HG03159 (cell line): ENCODE results near the gene IMMT.

Experiments
- ATAC-seq: cut with Tn5 transposase; IDR thresholded peaks from one replicate; pipeline ENCODE4 v1.9.1; 2021; ENCODE audit warnings: mild to moderate bottlenecking, moderate library complexity; ENCODE audit not compliant: unreplicated experiment

The IMMT gene

GRCh38 chr2:86143926-86144685, 51.2 kb downstream of the IMMT start:
- ATAC-seq = no peak

GRCh38 chr2:86143307-86143706, 52.0 kb downstream of the IMMT start:
- no peak for ATAC-seq

DNA sequence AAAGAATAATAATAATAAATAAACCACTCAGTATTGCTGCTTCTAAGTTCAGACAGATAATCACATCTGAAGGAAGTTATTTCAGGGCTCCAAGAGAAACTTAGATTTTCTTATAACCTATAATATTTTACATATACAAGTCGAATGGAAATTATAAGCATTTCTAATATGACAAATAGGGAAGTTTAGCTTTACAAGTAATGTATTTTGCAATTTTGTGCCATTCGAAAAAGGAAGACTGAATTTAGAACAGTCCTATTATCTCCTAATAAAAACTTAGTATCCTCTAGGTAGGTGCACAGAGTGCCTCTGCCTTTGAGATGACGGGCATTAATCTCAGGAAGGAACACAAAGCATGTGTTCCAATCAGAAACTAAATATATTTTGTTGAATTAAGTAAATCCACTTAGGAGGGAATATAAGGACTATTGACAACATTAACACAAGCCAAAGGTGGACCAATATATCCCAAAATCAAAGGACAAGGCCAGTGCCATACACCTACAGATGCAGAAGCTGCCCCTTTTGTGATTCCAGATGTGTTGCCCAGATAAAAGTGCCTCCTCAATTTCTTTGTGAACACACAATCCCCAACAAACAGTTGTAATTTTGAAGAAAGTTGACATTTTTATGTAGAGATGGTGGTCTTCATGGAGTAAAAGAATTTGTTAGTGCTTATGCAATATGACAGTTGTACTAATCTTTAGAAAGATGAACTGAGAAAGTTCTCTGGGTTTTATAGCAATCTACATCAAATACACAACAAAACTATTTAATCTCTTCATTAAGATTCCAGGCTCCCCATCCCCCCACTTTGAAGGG, 52.6 kb downstream of the IMMT start:
- ATAC-seq = no peak

- no peak for ATAC-seq
Measured at GRCh38 chr2:86140969-86141392, 54.3 kb downstream of the IMMT start.

DNA sequence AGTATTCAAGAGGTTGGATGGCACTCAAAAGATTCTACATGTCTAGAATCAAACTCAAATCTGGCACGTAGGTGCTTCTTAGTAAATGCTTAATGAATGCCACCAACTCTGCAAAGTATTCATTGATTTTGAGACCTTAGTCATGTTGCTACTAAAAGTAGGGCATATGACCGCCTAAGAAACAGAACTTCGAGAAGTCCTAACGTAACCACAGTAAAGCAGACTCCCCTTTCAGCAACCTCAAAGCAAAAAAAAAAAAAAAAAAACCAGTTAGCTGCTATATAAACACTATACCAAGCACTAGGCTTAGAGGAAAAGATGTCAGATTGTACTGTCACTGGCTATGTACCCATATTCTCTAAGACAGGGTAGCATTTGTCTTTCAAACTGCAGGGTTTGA, 55.3 kb downstream of the IMMT start:
- ATAC-seq = no peak

- no peak for ATAC-seq
Measured at GRCh38 chr2:86138736-86139625, 56.3 kb downstream of the IMMT start.

DNA sequence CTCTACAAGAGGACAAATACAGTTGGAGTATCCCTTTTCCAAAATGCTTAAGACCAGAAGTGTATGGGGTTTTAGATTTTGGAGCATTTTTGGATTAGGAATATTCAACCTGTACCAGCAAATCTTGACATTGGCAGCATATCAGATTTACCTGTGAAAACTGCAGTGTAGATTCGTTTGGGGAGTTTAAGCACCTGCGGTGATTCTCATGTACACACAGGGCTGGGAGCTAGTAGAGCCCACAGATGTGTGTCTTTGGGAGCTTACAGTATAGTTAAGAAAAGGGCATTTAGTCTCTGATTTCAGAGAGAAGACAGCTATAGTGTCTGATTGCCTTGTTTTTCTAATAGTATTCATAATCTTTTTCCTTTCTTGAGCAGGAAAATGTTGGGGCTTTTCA, 59.1 kb downstream of the IMMT start:
- no peak for ATAC-seq

DNA sequence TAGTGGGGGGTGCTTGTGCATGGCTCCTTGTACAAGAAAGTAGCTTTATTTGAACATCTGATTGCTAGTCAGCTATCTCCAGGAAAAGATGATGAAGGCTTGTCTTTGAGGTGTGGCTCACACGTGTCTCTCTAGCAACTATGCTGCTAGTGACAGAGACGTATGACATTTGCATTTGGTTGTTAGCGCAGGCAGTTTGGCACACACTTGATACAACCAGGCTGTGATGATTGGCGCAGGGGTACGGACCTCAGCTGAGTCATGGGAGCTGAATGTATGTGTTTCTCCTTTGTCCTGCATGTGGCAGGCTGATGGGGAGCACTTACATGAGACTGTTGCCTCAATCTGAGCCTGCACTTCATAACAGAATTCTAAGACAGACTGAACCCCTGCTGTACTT, 59.6 kb downstream of the IMMT start:
- ATAC-seq = no peak

- no peak for ATAC-seq
Measured at GRCh38 chr2:86134709-86135108, 60.6 kb downstream of the IMMT start.

DNA sequence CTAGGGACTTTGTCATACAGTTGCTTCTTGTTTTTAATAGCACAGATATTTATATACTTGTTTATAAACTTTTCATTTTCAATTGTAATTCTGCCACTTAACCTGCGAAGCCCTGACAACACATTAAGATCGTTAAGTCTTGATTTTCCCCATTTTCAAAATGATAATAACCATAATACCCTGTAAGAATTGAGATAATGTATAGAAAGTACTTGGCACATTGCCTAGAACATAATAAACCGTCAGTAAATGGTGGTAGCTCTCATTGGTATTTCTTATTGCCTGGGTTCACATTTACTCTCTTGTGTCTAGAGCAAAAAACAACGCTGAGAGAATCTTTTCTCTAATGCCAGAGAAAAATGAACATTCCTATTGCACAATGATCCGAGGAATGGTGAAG, 70.6 kb downstream of the IMMT start:
- no peak for ATAC-seq

DNA sequence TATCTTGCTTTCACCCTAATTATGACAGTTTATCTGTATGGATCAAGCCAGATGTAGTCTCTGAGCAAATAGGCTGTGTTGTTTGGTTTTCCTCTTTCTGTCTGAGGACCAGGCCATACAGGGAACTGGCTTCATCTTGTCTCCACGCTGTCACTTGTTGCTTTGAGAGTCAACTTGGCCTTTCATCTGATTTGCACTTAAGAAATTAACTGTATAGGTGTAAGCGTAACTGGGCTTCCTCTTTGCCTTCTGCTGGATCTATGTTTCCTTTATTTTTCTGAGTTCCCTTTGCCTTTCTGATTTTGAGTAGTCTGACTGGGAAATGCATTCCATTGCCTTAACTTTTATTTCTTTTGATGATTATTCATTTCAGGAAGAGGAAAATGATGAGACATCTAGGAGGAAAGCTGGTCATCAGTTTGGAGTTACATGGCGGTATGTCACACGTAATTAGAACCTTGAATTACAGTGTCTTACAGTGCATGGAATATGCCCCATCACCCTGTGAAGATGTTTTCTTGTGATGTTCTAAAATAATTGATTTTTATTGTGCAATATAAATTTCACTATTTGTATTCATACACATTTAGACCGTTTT, 71.8 kb downstream of the IMMT start:
- no peak for ATAC-seq

DNA sequence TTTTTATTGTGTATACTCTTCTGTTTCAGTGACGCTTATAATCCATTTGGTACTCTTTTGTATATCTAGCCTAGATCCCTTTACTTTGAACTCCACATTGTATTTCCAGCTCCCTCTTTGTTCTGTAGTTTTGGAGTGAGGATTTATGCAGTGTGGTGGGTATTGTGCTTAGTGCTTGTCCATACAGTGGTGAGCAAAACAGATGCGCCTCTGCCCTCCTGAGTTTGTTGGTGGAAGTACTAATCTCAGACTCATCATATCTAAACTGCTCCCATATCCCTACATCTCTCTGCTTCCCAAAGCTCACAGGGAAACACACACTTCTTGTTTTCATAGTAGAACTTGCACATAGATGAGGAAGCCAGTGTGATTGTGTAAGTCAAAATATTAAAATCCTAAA, 77.1 kb downstream of the IMMT start:
- ATAC-seq = no peak

- no peak for ATAC-seq
Measured at GRCh38 chr2:86107031-86107430, 88.2 kb downstream of the IMMT start.

- peak; percentile 93 for ATAC-seq
Measured at GRCh38 chr2:86105969-86106945, 89.0 kb downstream of the IMMT start, which contains the start of gene PTCD3. Gene PTCD3 (plus strand): TSS chr2:86106235. CDS start chr2:86106248, 13 bp downstream.

- peak; percentile 66 for ATAC-seq
Measured at GRCh38 chr2:86105252-86105968, 89.9 kb downstream of the IMMT start, which contains the start of gene POLR1A. Gene POLR1A (minus strand): TSS chr2:86105886. CDS start chr2:86105776, 110 bp downstream.

- no peak for ATAC-seq
Measured at GRCh38 chr2:86102157-86102556, 93.1 kb downstream of the IMMT start.

GRCh38 chr2:86097913-86098312, 97.3 kb downstream of the IMMT start:
- no peak for ATAC-seq

- no peak for ATAC-seq
Measured at GRCh38 chr2:86097114-86097896, 98.0 kb downstream of the IMMT start.
